T-cell (primary cell): Measurements from ENCODE around the gene LMF2. TPM values are rescaled to one million over a fixed set of nuclear protein-coding genes. Genes with fewer than 3 reads are reported as not detected.
A peak's percentile ranks its signal among the peaks of the same experiment; 100 is the strongest.

Source experiments
- ATAC-seq, 4 experiments: fragments of 200-7000 bp in 3 of 4; fragments of 150-1000 bp in 1 of 4; cut with Tn5 transposase; replicated peaks in 1 of 4; 1 replicate in 3 of 4; 2 replicates in 1 of 4; pipeline ENCODE4 v1.10.0; 2021; ENCODE audit warnings: moderate library complexity in 3 of 4, mild to moderate bottlenecking in 2 of 4, moderate number of reproducible peaks in 1 of 4
- CTCF ChIA-PET, 2 donors: fragments of 300-600 bp; sonication (Branson Sonifier 250); formaldehyde crosslinking; loops; one replicate each; lab custom pipeline; 2022; ENCODE audit warnings: antibody characterized with exemption in 2 of 2; lab: Charles Lee
- POLR2A ChIA-PET, 2 donors: fragments of 300-600 bp; sonication (Branson Sonifier 250); formaldehyde crosslinking; loops; one replicate each; lab custom pipeline; 2022; ENCODE audit warnings: antibody characterized with exemption in 2 of 2; lab: Charles Lee
- DNase-seq, 35 experiments: peaks; one replicate each; pipeline versions ENCODE4 v3.0.0 to v3.0.0-alpha.2; 2013 to 2023
- H3K27ac ChIP-seq: one replicate; pipeline ENCODE4 v1.5.1; 2013; ENCODE audit warnings: low read length
- H3K27me3 ChIP-seq, 2 experiments: replicated peaks in 1 of 2; 1 replicate in 1 of 2; 2 replicates in 1 of 2; pipeline versions ENCODE4 v1.6.1 to v1.7.0; 2013; ENCODE audit warnings: low read length in 1 of 2, mixed read lengths in 1 of 2; ENCODE audit not compliant: control insufficient read depth in 2 of 2, insufficient read depth in 2 of 2; ENCODE audit errors: extremely low read depth in 1 of 2
- H3K36me3 ChIP-seq, 2 donors: 1 replicate in 1 of 2; 2 replicates in 1 of 2; pipeline versions ENCODE4 v1.6.1 to v1.7.0; 2013; ENCODE audit warnings: low read length in 1 of 2; ENCODE audit not compliant: control insufficient read depth in 2 of 2, insufficient read depth in 1 of 2; ENCODE audit errors: extremely low read depth in 1 of 2
- H3K4me1 ChIP-seq, 2 experiments: 1 replicate in 1 of 2; 2 replicates in 1 of 2; pipeline versions ENCODE4 v1.6.1 to v1.7.0; 2013; ENCODE audit warnings: low read length in 2 of 2, mixed read lengths in 1 of 2; ENCODE audit not compliant: insufficient read depth in 2 of 2, control insufficient read depth in 1 of 2; ENCODE audit errors: extremely low read depth in 1 of 2
- H3K4me3 ChIP-seq, 2 donors: 1 replicate in 1 of 2; 2 replicates in 1 of 2; pipeline versions ENCODE4 v1.5.1 to v1.7.0; 2013; ENCODE audit warnings: mild to moderate bottlenecking in 2 of 2, low read length in 1 of 2, moderate library complexity in 1 of 2; ENCODE audit not compliant: control insufficient read depth in 1 of 2; ENCODE audit errors: extremely low read depth in 1 of 2
- H3K9me3 ChIP-seq: 2 replicates; pipeline ENCODE4 v1.7.0; 2013
- H3K27ac Mint-ChIP-seq, 2 donors: one replicate each; pipeline ENCODE4 v1.8.0; 2020 to 2021; ENCODE audit warnings: mild to moderate bottlenecking in 2 of 2, mixed read lengths in 2 of 2
- H3K27me3 Mint-ChIP-seq, 2 donors: one replicate each; pipeline ENCODE4 v1.8.0; 2021 to 2022; ENCODE audit warnings: mixed read lengths in 2 of 2
- H3K36me3 Mint-ChIP-seq: one replicate; pipeline ENCODE4 v1.8.0; 2021; ENCODE audit warnings: mixed read lengths
- H3K4me1 Mint-ChIP-seq, 3 donors: one replicate each; pipeline ENCODE4 v1.8.0; 2020 to 2022; ENCODE audit warnings: mixed read lengths in 3 of 3, mild to moderate bottlenecking in 1 of 3
- H3K4me3 Mint-ChIP-seq, 3 donors: one replicate each; pipeline ENCODE4 v1.8.0; 2020 to 2022; ENCODE audit warnings: mild to moderate bottlenecking in 3 of 3, mixed read lengths in 3 of 3, moderate library complexity in 3 of 3
- H3K9me3 Mint-ChIP-seq, 3 donors: one replicate each; pipeline ENCODE4 v1.8.0; 2020 to 2022; ENCODE audit warnings: mixed read lengths in 3 of 3
- WGBS: methylation state at CpG from one replicate; pipeline ENCODE4 v1.1.5; 2013; ENCODE audit warnings: missing lambda C conversion rate; ENCODE audit not compliant: insufficient coverage; 5-methylcytosine and 5-hydroxymethylcytosine counted together
- total RNA-seq, 35 experiments: library from RNA in 6 of 35; stranded (reverse) in 6 of 35; fragments of 120-200 nt in 1 of 35; gene quantifications; one replicate each; pipeline versions ENCODE4 v1.2.1 to v1.2.4 and lab custom pipeline; 2013 to 2026

The LMF2 gene
- total RNA-seq, 5 donors from 2014 or later (not counting 1 experiment from before 2014, with no cell fraction given) = 90.5 to 188 (median 185) TPM

- ChIA-PET CTCF (interaction anchor here in 1 of 2 donors (0.5 kb wide), 1 partner anchor 21 kb away, joined by 3 read pairs; no protein-coding TSS in a partner anchor), POLR2A (no interaction called here)
- Histone ChIP-seq H3K4me1 (peaks cover 0 to 5% of the 10 kb centered on the region in 2 experiments), H3K27ac (no peak overlapping the region), H3K4me3 (no peak overlapping the region), H3K27me3 (no peaks in the 10 kb centered on the region), H3K36me3 (peaks cover 38 to 95% of the 10 kb centered on the region in 2 donors), H3K9me3 (no peaks in the 10 kb centered on the region)
- peaks cover 35% of the 10 kb centered on the region for H3K36me3 Mint-ChIP-seq
- no peaks in the 10 kb centered on the region for H3K9me3 Mint-ChIP-seq
- no peaks in the 10 kb centered on the region for H3K27me3 Mint-ChIP-seq
- H3K27ac Mint-ChIP-seq = no peak overlapping the region
- WGBS = 94% methylated on average over 16 of the region's 22 CpGs
- H3K4me3 Mint-ChIP-seq = no peak overlapping the region
- ATAC-seq = no peak
- DNase-seq = no peak
- peaks cover 0 to 2% (median 1%) of the 10 kb centered on the region in 3 donors for H3K4me1 Mint-ChIP-seq
These were observed 48.5 kb downstream of the LMF2 start for GRCh38 chr22:50459016-50459415.

GRCh38 chr22:50456466-50457234, 50.9 kb downstream of the LMF2 start:
- Mint-ChIP-seq H3K27ac (peak overlapping the region; percentile 46 to 61), H3K9me3 (no peaks in the 10 kb centered on the region), H3K4me3 (no peak overlapping the region), H3K27me3 (no peaks in the 10 kb centered on the region), H3K36me3 (peaks cover 31% of the 10 kb centered on the region), H3K4me1 (peaks cover 0 to 7% (median 3%) of the 10 kb centered on the region in 3 donors)
- CTCF ChIA-PET = interaction anchor here in 1 of 2 donors (1.1 kb wide), 1 partner anchor 69 kb away, joined by 3 read pairs; the partner anchor contains the start of gene SCO2
- Histone ChIP-seq H3K27ac (no peak overlapping the region), H3K4me1 (peaks cover 0 to 5% of the 10 kb centered on the region in 2 experiments), H3K9me3 (no peaks in the 10 kb centered on the region), H3K27me3 (no peaks in the 10 kb centered on the region), H3K4me3 (no peak overlapping the region), H3K36me3 (peaks cover 30 to 82% of the 10 kb centered on the region in 2 donors)
- POLR2A ChIA-PET = no interaction called here
- WGBS = 90% methylated on average over 32 of the region's 34 CpGs
- ATAC-seq (peak in 3 of 4 experiments; percentile 20 to 52 (median 39)), DNase-seq (peak in 1 of 35 experiments; percentile 37)

GRCh38 chr22:50456026-50456425, 51.5 kb downstream of the LMF2 start:
- Mint-ChIP-seq H3K36me3 (peaks cover 35% of the 10 kb centered on the region), H3K4me3 (no peak overlapping the region), H3K9me3 (no peaks in the 10 kb centered on the region), H3K4me1 (peaks cover 3 to 9% (median 5%) of the 10 kb centered on the region in 3 donors), H3K27me3 (no peaks in the 10 kb centered on the region), H3K27ac (no peak overlapping the region)
- no peak overlapping the region for H3K27ac ChIP-seq
- no peak overlapping the region for H3K4me3 ChIP-seq
- DNase-seq (no peak), ATAC-seq (no peak)
- H3K9me3 ChIP-seq = no peaks in the 10 kb centered on the region
- H3K4me1 ChIP-seq = peaks cover 0 to 5% of the 10 kb centered on the region in 2 experiments
- peaks cover 28 to 77% of the 10 kb centered on the region in 2 donors for H3K36me3 ChIP-seq
- ChIA-PET CTCF (no interaction called here), POLR2A (no interaction called here)
- no peaks in the 10 kb centered on the region for H3K27me3 ChIP-seq
- WGBS = 90% methylated on average over 6 of the region's 11 CpGs

- Mint-ChIP-seq H3K9me3 (no peaks in the 10 kb centered on the region), H3K4me1 (peaks cover 5 to 9% (median 6%) of the 10 kb centered on the region in 3 donors), H3K27me3 (no peaks in the 10 kb centered on the region), H3K27ac (no peak overlapping the region), H3K36me3 (peaks cover 32% of the 10 kb centered on the region), H3K4me3 (no peak overlapping the region)
- DNase-seq (no peak), ATAC-seq (no peak)
- ChIA-PET POLR2A (no interaction called here), CTCF (no interaction called here)
- WGBS = 97% methylated on average over 14 of the region's 18 CpGs
- H3K4me1 ChIP-seq = peaks cover 0 to 5% of the 10 kb centered on the region in 2 experiments
- no peak overlapping the region for H3K4me3 ChIP-seq
- peaks cover 32 to 77% of the 10 kb centered on the region in 2 donors for H3K36me3 ChIP-seq
- no peaks in the 10 kb centered on the region for H3K27me3 ChIP-seq
- H3K27ac ChIP-seq = no peak overlapping the region
- no peaks in the 10 kb centered on the region for H3K9me3 ChIP-seq
These were observed 52.3 kb downstream of the LMF2 start for GRCh38 chr22:50455201-50455600.

GRCh38 chr22:50454556-50455075, 52.9 kb downstream of the LMF2 start:
- Mint-ChIP-seq H3K4me1 (peaks cover 8 to 12% (median 9%) of the 10 kb centered on the region in 3 donors), H3K4me3 (no peak overlapping the region), H3K36me3 (peaks cover 34% of the 10 kb centered on the region), H3K9me3 (no peaks in the 10 kb centered on the region), H3K27ac (no peak overlapping the region), H3K27me3 (no peaks in the 10 kb centered on the region)
- Histone ChIP-seq H3K27ac (no peak overlapping the region), H3K27me3 (no peaks in the 10 kb centered on the region), H3K4me1 (peaks cover 0 to 8% of the 10 kb centered on the region in 2 experiments), H3K36me3 (peaks cover 27 to 76% of the 10 kb centered on the region in 2 donors), H3K4me3 (no peak overlapping the region), H3K9me3 (no peaks in the 10 kb centered on the region)
- CTCF ChIA-PET = no interaction called here
- DNase-seq (no peak), ATAC-seq (no peak)
- POLR2A ChIA-PET = no interaction called here
- WGBS = 99% methylated on average over 25 of the region's 27 CpGs
